HG03520 (cell line): Measurements from ENCODE around the gene ACTR5.
"Not testable (repeated sequence)": the region's sequence is repeated elsewhere in the genome, so short reads cannot be mapped to it uniquely, and the experiment has no call there.

Experiments used
- ATAC-seq: cut with Tn5 transposase; IDR thresholded peaks from one replicate; pipeline ENCODE4 v1.9.1; 2021; ENCODE audit warnings: mild to moderate bottlenecking, moderate library complexity; ENCODE audit not compliant: unreplicated experiment

ACTR5 gene

GRCh38 chr20:38764567-38765318 lies 16.5 kb downstream of the ACTR5 start:
- no peak for ATAC-seq

GRCh38 chr20:38766071-38766470 lies 17.8 kb downstream of the ACTR5 start:
- no peak for ATAC-seq

- no peak for ATAC-seq
These were observed 21.4 kb downstream of the ACTR5 start for GRCh38 chr20:38769376-38770295.

GRCh38 chr20:38770546-38770945 lies 22.3 kb downstream of the ACTR5 start:
- ATAC-seq = no peak

- no peak for ATAC-seq
These were observed 22.7 kb downstream of the ACTR5 start for GRCh38 chr20:38770970-38771369.

GRCh38 chr20:38771621-38772020 lies 23.4 kb downstream of the ACTR5 start:
- ATAC-seq = no peak

- no peak for ATAC-seq
These were observed 25.9 kb downstream of the ACTR5 start for GRCh38 chr20:38774167-38774566.

GRCh38 chr20:38776363-38776762 lies 28.1 kb downstream of the ACTR5 start:
- no peak for ATAC-seq

GRCh38 chr20:38779247-38780097 lies 31.2 kb downstream of the ACTR5 start:
- no peak for ATAC-seq

GRCh38 chr20:38782275-38782674 lies 34.0 kb downstream of the ACTR5 start:
- no peak for ATAC-seq

- ATAC-seq = no peak
These were observed 39.6 kb downstream of the ACTR5 start for GRCh38 chr20:38787870-38788269.

- ATAC-seq = no peak
These were observed 41.4 kb downstream of the ACTR5 start for GRCh38 chr20:38789503-38790199.

GRCh38 chr20:38790200-38791053 lies 42.2 kb downstream of the ACTR5 start:
- ATAC-seq = no peak

GRCh38 chr20:38791291-38791690 lies 43.0 kb downstream of the ACTR5 start:
- ATAC-seq = no peak

GRCh38 chr20:38791940-38792339 lies 43.7 kb downstream of the ACTR5 start:
- no peak for ATAC-seq

GRCh38 chr20:38794057-38794456 lies 45.8 kb downstream of the ACTR5 start:
- ATAC-seq = not testable (repeated sequence)

GRCh38 chr20:38798266-38798665 lies 50.0 kb downstream of the ACTR5 start:
- ATAC-seq = no peak

GRCh38 chr20:38799203-38799602 lies 50.9 kb downstream of the ACTR5 start:
- ATAC-seq = no peak

GRCh38 chr20:38800882-38801281 lies 52.6 kb downstream of the ACTR5 start:
- ATAC-seq = no peak

GRCh38 chr20:38804221-38804620 lies 56.0 kb downstream of the ACTR5 start:
- no peak for ATAC-seq
